GM18505 (cell line): ENCODE data around the gene APOBEC3C.
"Not testable (repeated sequence)": the region's sequence is repeated elsewhere in the genome, so short reads cannot be mapped to it uniquely, and the experiment has no call there.

Experiments used
- ATAC-seq: cut with Tn5 transposase; IDR thresholded peaks from one replicate; pipeline ENCODE4 v1.9.1; 2021; ENCODE audit not compliant: unreplicated experiment
- POLR2A ChIP-seq: IDR thresholded peaks from 4 replicates; pipeline ENCODE4 v1.6.1; 2011; ENCODE audit warnings: borderline replicate concordance; ENCODE audit not compliant: insufficient read depth, insufficient read length; ENCODE audit errors: extremely low read depth

Gene APOBEC3C

DNA sequence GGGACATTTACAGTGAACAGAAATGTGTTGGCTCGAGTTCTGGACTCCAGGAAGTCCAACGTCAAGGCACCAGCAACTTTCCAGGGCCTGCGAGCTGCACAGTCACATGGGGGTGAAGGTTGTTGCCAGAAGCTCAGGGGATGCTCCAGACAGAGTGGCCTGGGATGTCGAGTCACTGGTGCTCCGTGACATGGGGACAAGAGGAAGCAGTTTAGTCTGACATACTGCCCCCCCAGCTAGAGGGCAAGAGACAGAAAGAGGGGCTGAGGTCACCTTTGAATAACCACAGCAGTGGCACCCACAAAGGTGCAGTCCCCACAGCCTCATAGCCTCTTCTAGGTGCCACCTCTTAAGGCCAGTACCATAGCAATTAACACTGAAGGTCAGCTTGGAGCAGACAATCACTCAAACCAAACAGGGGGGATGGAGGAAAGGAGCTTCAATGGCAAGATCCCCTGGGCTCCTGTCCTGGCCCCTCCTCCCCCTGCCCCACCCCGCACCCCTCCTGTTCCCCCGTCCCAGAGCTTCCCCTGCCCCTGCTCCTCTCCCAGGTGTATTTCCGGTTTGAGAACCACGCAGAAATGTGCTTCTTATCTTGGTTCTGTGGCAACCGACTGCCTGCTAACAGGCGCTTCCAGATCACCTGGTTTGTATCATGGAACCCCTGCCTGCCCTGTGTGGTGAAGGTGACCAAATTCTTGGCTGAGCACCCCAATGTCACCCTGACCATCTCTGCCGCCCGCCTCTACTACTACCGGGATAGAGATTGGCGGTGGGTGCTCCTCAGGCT is 10.7 kb downstream of the APOBEC3C start:
- no peak for ATAC-seq
- TF ChIP-seq POLR2A: no peak

DNA sequence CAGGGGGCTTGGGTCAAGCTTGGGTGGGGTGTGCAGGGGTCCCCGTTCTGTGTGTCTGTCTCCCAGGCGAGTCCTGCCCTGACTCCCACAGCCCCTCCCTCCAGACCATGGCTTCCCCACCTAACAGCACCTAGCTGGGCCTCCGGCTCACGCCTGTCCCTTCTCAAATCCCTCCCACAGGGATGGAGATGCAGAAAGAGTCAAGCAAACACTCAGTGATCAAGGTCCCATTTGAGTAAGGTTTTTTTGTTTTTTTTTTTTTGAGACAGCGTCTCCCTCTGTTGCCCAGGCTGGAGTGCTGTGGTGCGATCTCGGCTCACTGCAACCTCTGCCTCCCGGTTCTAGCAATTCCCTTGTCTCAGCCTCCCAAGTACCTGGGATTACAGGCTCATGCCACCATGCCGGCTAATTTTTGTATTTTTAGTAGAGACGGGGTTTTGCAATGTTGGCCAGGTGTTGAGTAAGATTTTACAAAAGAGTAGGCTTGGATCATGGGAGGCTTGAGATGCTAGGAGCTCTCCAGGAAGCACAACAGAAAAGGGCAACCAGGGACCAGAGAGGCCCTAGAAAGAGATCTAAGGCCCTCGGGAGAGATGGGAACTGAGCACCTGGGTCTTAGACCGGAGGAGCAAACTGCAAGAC is 12.6 kb downstream of the APOBEC3C start:
- no peak for ATAC-seq
- TF ChIP-seq POLR2A: no peak

DNA sequence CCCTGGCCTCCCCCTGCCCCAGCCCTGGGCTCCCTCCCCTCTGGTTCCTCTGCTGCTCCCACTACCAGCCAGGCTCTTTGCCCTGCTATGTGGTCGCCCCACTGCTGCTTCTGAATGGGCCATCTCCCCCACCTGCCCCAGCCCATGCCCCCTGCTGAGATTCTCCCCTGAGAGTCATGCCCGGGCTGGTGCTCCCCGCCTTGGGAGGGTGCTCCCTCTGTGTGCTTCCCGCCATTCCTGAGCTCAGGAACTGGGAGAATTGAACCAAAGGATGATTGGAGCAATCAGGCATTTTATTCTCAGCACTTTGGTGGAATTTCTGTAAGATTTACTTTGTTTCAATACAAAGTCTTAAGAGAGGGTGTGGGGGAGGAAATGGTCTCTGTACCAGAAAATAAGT is 13.7 kb downstream of the APOBEC3C start:
- TF ChIP-seq POLR2A: no peak
- ATAC-seq: no peak

DNA sequence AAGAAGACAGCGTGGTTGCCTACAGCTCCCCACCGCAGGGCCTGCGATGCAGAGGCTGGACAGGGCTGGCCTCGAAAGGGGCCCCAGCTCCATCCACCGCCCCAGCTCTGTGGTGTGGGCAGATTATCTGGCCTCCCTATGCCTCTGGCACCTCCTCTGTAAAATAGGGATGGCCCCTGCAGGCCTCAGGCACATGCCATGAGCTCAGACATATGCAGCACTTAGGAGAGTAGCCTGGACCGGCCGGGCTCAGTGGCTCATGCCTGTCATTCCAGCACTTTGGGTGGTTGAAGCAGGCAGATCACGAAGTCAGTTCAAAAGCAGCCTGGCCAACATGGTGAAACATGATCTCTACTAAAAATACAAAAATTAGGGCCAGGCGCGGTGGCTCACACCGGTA is 14.2 kb downstream of the APOBEC3C start:
- no peak for TF ChIP-seq POLR2A
- ATAC-seq: no peak

DNA sequence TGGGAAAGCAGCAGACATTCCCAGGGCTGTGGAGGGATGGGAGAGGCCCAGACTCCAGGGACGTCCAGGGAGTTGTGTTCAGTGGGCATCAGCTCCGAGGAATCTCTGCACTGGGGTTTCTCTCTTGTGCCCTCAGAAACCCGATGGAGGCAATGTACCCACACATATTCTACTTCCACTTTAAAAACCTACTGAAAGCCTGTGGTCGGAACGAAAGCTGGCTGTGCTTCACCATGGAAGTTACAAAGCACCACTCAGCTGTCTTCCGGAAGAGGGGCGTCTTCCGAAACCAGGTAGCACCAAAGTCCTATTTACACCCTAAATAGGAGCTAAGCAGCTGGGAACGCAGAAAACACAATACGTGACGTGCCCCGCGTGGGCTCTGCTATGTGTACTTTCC is 15.2 kb downstream of the APOBEC3C start:
- ATAC-seq: no peak
- no peak for TF ChIP-seq POLR2A

DNA sequence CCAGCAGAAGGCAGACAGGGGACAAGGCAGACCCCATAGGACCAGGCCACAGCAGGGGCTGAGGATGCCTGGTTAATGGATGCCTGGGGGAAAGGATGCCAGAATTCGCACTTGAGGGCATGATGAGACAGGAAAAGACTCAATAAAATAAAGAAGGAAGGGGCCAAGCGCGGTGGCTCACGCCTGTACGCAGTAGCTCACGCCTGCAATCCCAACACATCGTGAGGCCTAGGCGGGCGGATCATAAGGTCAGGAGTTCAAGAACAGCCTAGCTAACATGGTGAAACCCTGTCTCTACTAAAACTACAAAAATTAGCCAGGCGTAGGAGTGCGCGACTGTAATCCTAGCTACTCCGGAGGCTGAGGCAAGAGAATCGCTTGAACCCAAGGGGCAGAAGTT is 16.6 kb downstream of the APOBEC3C start:
- ATAC-seq: no peak
- no peak for TF ChIP-seq POLR2A

DNA sequence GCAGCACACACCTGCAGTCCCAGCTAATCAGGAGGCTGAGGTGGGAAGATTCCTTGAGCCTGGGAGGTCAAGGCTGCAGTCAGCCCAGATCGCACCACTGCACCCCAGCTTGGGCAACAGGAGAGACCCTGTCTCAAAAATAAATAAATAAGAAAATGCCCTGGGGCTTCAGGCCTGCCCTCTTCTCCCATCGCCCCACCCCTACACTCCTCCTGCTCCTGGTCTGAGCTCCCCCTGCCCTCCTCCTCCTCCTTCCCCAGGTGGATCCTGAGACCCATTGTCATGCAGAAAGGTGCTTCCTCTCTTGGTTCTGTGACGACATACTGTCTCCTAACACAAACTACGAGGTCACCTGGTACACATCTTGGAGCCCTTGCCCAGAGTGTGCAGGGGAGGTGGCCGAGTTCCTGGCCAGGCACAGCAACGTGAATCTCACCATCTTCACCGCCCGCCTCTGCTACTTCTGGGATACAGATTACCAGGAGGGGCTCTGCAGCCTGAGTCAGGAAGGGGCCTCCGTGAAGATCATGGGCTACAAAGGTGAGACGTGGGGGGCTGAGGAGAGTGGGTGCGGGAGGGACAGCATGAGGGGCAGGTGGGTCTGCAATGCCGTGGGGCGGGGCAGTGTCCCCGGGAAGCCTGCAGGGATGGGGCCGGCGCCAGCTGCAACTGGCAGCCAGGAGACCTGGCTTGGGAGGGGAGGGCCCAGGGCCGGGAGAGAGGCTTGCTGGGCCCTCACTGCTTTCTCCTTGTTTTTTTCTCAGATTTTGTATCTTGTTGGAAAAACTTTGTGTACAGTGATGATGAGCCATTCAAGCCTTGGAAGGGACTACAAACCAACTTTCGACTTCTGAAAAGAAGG is 17.6 kb downstream of the APOBEC3C start:
- ATAC-seq: not testable (repeated sequence)

DNA sequence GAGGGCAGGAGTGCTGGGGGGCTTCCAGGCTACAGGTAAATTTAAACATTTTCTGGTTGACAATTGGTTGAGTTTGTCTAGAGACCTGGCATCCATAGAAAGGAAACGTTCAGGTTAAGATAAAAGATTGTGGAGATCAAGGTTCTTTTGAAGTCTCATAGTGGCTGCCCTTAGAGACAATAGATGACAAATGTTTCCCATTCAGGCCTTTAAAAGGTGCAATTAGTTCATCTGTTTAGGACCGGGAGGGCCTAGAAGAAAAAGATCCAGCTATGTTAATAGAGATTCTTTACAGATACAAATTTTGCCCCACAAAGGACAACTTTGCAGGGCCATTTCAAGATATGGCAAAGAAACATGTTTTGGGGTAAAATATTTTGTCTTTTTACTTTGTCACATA is 23.0 kb downstream of the APOBEC3C start:
- ATAC-seq: not testable (repeated sequence)

DNA sequence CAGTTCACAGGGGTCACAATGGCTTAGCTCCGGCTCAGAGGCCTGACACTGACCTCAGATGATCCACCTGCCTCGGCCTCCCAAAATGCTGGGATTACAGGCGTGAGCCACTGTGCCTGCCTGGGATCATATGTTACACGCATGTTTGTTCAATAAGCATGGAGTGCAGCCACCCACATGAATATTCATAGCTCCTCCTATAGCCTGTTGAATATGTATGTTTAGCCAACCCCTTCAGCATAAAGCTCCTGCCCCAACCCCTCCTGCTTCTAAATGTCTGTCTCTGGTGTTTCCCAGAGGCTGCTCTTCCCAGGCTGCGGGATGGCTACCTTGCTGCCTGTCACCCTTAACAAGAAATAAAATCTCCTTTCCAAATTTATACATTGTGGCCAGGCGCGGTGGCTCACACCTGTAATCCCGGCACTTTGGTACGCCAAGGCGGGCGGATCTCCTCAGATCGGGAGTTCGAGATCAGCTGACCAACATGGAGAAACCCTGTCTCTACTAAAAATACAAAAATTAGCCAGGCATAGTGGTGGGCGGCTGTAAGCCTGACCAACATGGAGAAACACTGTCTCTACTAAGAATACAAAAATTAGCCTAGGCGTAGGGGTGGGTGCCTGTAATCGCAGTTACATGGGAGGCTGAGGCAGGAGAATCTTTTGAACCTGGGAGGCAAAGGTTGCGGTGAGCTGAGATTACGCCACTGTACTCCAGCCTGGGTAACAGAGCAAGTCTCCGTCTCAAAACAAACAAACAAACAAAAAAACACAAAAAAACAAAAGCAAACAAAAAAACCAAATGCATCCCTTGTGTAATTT is 25.5 kb downstream of the APOBEC3C start:
- no peak for TF ChIP-seq POLR2A
- no peak for ATAC-seq

DNA sequence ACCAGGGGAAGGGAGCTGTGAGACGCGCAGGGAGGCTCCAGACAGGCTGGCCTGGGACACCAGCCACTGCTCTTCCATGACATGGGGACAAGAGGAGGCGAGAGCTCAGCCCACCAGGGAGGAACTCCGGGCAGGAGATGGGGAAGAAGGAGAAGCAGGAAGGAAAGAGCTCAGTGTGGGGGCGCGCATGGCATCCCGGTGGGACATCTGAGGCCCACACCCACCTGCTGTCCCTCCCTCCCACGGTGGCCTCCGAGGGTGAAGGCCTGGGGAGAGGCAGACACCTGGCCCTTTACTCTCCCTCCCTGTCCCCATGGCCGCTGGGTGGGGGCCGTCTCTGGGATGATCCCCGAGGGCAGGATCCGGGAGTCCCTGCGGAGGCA is 26.1 kb downstream of the APOBEC3C start:
- not testable (repeated sequence) for ATAC-seq

DNA sequence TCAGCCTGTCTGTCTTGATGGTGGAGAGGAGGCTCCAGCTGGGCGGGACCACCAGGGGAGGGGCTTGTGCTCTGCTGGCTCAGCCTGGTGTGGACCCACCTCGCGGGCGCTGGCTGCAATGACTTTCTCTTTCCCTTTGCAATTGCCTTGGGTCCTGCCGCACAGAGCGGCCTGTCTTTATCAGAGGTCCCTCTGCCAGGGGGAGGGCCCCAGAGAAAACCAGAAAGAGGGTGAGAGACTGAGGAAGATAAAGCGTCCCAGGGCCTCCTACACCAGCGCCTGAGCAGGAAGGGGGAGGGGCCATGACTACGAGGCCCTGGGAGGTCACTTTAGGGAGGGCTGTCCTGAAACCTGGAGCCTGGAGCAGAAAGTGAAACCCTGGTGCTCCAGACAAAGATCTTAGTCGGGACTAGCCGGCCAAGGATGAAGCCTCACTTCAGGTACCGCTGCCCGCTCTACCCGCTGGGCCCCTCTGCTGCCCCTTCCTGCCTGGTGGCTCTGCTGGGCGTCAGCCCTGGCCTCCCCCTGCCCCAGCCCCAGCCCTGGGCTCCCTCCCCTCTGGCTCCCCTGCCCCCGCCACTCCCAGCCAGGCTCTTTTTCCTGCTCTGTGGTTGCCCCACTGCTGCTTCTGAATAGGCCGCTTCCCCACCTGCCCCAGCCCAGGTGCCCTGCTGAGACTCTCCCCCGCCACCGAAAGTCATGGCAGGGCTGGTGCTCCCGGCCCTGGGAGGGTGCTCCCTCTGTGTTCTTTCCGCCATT is 26.7 kb downstream of the APOBEC3C start, which contains the start of gene APOBEC3F:
Gene APOBEC3F (plus strand): TSS at position 327 of the 759 bp plus-strand sequence. CDS start 97 bp downstream, at position 424.
- ATAC-seq: peak; percentile 77
- peak; percentile 55 for TF ChIP-seq POLR2A

DNA sequence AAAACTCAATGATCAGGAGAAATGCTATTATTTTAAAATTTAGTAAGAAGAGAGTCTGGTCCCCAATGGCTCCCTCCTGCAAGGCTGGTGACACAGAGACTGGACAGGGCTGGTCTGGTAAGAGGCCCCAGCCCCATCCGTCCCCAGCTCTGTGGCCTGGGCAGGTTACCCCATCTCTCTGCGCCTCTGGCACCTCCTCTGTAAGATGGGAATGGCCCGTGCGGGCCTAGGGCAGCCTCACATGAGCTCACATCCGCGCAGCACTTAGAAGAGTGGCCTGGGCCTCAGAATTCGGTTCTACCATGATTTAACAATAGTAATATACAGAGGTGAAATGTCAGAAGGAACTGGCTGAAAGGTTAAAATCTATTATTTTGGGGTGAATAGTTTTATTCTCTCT is 27.9 kb downstream of the APOBEC3C start:
- no peak for TF ChIP-seq POLR2A
- ATAC-seq: no peak

DNA sequence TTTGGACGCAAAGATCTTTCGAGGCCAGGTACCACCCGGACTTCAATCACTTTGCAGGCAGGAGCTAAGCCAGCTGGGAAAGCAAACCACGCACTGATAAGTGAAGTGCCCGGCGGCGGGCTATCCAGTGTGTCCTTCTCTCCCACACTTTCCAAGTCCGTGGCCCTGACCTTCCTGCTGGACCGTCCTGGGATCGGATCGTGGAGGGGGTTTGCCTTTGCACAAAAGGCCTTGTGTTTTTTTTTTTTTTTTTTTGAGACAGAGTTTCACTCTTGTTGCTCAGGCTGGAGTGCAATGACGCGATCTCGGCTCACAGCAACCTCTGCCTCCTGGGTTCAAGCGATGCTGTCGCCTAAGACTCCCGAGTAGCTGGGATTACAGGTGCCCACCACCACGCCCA is 29.0 kb downstream of the APOBEC3C start:
- ATAC-seq: not testable (repeated sequence)

DNA sequence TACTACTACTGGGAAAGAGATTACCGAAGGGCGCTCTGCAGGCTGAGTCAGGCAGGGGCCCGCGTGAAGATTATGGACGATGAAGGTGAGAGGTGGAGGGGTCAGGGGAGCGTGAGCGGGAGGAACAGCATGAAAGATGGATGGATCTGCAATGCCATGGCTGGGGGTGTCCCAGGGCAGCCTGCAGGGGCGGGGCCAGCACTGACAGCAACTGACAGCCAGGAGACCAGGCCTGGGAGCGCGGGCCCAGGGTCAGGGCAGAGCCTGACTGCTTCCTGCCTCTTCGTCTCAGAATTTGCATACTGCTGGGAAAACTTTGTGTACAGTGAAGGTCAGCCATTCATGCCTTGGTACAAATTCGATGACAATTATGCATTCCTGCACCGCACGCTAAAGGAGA is 31.1 kb downstream of the APOBEC3C start:
- not testable (repeated sequence) for ATAC-seq

DNA sequence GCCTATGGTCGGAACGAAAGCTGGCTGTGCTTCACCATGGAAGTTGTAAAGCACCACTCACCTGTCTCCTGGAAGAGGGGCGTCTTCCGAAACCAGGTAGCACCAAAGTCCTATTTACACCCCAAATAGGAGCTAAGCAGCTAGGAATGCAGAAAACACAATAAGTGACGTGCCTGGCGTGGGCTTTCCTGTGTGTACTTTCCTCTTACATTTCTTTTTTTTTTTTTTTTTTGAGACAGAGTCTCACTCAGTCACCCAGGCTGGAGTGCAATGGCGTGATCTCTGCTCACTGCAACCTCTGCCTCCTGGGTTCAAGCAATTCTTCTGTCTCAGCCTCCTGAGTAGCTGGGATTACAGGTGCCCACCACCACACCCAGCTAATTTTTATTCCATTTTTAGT is 35.4 kb downstream of the APOBEC3C start:
- ATAC-seq: not testable (repeated sequence)

DNA sequence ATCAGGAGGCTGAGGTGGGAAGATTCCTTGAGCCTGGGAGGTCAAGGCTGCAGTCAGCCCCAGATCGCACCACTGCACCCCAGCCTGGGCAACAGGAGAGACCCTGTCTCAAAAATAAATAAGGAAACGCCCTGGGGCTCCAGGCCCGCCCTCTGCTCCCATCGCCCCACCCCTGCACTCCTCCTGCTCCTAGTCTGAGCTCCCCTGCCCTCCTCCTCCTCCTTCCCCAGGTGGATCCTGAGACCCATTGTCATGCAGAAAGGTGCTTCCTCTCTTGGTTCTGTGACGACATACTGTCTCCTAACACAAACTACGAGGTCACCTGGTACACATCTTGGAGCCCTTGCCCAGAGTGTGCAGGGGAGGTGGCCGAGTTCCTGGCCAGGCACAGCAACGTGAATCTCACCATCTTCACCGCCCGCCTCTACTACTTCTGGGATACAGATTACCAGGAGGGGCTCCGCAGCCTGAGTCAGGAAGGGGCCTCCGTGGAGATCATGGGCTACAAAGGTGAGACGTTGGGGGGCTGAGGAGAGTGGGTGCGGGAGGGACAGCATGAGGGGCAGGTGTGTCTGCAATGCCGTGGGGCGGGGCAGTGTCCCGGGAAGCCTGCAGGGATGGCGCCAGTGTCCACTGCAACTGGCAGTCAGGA is 37.9 kb downstream of the APOBEC3C start:
- ATAC-seq: not testable (repeated sequence)
